ENCODE data around the gene ANKS1B.

- TF ChIP-seq EGR1 (IDR thresholded peaks at IDR 0.05), result no peak
- no peak for TF ChIP-seq ZBTB7A (IDR thresholded peaks at IDR 0.05; ENCODE audit: low read depth)
- no peak for TF ChIP-seq RAD21 (IDR thresholded peaks at IDR 0.05; ENCODE audit: low read depth)
- no peak for TF ChIP-seq EP300 (IDR thresholded peaks at IDR 0.05; ENCODE audit: borderline replicate concordance)
- TF ChIP-seq CEBPB (IDR thresholded peaks at IDR 0.05), result no peak
- TF ChIP-seq FOXM1 (IDR thresholded peaks at IDR 0.05; ENCODE audit: borderline replicate concordance, low read depth), result no peak
- TF ChIP-seq CREB1 (IDR thresholded peaks at IDR 0.05; ENCODE audit: low read depth), result no peak
- TF ChIP-seq REST (IDR thresholded peaks at IDR 0.05; ENCODE audit: low read depth), result no peak
- no peak for TF ChIP-seq TAF1 (IDR thresholded peaks at IDR 0.05; ENCODE audit: low read depth)
Measured at GRCh38 chr12:99976762-99977161, 8.0 kb downstream of the ANKS1B start.
